HG02678 (cell line): ENCODE data around the gene OLFM4.

ENCODE experiments used
- ATAC-seq: cut with Tn5 transposase; IDR thresholded peaks from one replicate; pipeline ENCODE4 v1.9.1; 2021; ENCODE audit warnings: mild to moderate bottlenecking, moderate library complexity; ENCODE audit not compliant: unreplicated experiment

Gene OLFM4

DNA sequence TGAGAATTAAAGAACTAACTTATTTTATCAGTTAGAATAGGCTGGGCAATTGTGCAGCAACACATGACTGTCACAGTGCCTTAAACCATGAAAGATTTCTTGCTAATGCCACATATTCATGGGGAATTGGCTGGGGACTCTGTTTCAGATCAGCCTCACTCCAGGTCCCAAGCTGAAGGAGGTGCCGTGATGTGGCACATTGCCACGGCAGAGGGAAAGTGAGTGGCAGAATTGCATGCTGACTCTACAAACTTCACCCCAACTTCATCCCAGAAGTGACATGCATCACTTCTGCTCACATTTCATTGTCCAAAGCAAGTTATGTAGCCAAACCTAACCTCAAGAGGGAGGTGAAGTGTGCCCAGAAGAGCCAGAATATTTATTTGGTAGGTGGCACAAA, 37.8 kb downstream of the OLFM4 start:
- ATAC-seq: no peak

DNA sequence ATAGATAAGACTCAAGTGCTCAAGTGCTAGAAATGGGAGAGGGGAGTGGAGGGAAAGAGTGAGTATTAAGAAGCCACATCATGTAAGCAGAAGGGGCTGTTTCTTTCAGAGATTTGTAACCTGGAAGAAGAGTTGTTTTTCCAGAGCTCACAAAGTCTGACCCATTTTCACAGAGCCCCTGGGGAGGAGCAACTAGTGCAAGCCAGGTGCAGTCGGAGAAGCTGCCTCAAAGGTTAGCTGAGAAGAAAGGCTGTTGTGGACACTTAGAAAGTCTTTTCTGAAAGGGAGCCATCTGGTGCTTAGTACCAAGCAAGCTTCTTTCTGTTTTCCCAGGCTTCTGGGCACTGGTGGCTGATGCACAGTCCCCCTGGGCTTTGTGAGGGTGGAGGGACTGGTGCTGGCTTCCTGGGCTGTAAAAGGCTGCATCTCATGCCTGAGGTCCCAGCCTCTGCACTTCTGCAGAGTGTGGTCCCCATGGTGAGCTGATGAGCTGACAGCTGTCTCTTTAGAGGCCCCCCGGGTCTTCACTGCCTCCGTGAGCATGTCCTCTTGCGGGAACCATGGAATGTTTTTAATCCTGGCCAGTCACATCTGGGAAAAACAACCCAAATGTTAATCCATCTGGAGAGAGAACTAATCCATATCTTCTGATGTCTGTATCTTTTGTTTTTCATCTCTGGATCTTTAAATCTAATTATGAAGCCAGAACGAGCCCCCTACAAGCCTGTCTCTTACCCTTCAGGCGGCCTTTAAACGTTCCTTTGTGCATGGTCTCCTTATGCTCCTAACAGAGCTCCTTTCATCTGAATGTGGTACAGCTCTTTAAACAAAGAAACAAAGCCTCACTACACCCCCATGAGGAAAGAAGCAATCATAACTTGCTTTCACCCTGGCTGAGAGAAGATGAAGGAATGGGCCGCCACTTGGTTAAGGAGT, 40.2 kb downstream of the OLFM4 start:
- ATAC-seq: no peak

DNA sequence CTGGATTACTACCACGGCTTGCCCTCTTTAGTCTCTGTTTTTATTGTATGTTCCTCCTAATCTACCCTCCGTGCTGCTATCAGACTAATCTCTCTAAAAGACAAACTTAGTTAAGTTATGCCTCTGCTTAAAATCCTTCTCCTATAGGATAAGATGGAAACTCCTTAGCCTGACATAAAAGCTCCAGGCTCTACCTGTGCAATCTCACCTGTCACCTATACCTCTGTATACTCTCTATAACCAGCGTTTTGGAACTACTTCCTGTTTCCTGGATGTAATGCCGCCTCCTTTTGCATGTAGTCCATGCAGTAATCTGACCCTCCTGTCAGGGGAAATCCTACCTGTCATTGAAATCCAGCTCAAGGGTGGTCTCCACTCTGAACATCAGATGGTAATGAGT, 41.2 kb downstream of the OLFM4 start:
- ATAC-seq: no peak

DNA sequence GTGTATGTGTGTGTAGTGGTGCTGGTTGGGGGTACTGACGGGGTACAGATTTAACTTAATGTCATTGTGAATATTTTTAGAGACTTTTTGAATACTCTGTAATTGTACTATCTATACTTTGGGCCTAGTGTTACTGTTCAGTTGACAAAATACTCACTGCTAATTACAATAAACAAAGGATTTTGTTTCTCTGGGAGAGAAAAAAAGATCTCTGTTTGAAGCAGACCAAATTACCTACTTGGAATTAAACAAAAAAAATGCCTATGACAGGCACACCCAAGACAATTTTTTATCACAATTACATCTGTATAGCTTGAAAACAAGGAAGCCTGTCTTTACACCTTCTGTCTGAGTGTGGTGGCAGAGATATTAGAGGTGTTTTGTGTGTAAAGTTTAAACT, 45.1 kb downstream of the OLFM4 start:
- no peak for ATAC-seq

DNA sequence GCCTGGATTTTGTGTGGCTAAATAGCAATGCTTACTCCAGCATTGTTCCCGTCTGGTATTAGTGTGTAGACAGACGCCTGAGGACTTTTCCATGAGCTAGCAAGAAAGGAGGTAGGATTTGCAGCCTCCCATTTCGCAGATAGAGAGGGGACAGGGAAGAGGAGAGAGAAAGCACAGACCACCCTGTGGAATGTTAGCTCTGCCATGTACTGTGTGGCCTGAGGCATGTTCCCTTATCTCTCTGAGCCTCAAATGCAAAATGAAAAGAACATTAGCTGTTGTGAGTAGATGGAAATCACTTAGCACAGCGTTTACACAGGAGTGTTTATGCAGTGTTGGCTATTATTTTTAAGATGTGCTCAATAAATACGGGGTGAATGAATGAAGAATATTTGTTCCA, 45.5 kb downstream of the OLFM4 start:
- ATAC-seq: no peak

DNA sequence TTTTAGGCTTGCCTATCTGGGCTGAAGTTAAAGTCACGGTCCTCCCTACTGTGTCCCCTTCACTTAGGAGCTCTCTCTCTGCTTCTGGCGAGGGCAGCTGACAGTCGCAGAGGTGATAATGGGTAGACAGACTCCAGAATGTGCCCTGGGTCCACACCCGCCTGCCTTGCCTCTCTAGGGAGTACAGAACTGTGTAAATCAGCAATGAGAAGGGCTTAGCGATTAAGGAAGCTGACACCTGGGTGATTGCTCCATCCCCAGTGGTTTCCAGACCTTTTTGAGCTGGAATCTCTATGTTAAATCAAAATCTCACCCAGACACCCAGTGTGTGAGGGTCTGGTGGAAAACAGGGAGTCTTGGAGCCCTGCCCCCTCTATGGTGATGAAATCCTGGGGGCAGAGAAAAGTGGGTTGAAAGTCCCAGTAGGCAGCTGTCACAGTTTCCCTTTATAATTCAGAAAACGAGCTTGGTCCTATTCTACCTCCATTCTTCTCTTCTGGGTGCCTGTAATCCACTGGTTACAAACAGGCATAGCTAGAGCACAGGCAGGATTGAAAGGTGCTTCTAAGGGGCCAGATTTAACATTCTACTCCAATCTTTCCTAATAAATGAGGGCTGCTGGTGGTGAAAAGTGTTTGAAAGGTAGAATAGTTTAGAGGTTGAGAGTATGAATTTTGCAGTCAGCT, 46.9 kb downstream of the OLFM4 start:
- no peak for ATAC-seq

DNA sequence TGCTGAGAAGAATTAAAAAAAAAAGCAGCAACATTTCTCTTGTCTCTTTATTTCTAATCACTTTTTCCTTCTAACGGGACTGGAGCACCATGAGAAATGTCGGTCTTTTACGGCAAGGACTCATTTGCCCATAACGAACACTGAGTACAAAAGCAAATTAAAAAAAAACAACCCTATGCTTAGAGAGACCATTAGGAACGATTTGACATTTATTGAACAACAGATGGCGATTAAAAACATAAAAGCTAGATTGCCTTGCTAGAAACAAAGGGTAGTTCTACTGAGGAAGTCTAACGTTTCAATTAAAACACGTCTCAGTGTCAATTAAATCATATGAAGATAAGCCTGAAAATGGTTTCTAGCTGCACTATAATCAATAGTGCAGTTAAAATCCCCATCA, 51.1 kb downstream of the OLFM4 start:
- no peak for ATAC-seq

DNA sequence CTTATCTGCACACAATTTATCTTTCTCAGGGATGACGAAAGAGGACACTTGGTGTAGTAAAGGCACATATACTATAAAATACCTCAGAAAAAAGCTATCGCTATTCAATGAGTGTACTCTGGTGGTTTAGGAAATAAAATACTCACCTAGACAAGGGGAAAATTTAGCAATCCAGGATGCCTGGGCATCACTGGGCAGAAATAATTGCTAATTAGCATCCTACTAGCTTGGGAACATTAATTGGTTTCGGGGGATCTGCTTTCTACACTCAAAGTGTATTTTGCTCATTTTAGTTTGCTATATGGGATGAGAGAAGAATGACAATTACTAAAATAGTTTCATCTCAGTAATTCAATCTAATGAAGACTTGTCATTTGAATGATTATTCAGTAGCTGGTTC, 60.3 kb downstream of the OLFM4 start:
- ATAC-seq: no peak

DNA sequence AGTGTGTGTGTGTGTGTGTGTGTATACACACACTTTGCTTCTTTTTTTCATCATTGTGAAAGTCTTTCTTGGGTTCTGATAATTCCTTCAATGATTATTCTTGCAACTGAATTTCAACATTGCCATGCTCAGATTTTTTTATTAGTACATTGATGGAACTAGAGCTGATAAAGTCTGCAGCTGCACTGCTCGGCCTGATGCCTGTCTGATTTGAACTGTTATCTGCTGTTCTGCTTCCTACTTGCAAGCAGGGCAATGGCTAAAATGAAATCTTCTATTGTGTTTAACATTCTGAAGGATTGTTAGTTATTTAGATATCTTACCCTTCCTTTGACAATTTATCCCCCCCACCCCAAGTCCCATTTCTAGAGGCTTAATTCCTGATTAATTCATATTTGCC, 61.3 kb downstream of the OLFM4 start:
- no peak for ATAC-seq

DNA sequence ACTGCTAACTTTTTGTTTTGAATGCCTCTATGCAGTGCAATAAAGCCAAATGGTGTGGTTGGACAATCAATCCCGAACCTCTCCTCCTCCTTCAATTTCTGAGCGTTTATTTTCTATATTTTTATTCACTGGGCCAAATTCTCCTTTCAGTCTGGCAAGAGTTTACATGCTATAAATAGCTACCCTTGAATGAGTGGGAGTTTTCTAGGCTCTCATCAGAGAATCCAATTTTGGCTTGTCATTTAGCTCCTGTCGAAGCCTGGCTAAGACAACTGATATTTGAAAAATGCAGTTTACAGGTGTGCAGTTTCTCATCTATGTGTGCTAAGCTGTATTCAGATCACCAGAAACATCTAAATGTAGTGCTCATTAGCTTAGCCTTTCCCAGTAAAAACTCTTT, 61.8 kb downstream of the OLFM4 start:
- no peak for ATAC-seq

DNA sequence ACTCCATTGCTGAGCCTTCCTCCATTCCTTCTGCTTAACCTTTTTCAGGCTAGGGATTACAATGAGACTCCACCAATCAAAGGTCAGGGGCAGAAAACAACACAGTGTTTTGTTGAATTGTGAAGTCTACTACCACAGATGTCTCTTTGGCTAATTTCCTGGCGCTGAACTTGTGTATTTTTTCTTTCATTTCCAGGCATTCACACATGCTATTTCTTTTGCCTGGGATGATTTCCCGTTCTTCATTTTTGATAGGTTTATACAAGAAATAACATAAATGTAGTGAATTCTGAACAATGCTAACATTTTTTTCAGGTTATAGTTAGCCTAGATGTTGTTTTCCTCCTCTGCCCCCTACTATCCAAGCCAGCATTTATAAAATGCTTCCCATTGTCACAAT, 64.3 kb downstream of the OLFM4 start:
- no peak for ATAC-seq

DNA sequence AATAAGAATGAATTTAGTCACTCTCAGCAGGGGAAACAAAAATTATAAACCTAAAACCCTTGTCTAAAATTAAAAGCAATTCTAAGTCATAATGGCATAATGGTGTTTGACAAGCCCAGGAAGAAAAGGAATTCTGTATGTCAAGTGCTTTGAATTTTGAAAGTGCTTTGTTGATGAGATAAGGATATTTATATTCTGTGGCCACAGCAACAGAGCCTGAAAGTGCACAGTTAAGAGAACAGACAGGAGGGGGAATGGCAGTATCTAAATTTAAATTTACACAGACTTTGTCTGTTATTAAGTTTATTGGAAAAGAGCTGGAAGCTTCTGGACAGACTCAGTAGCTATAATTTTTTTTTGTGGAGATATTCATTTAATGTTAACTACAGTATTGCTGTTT, 69.8 kb downstream of the OLFM4 start:
- ATAC-seq: no peak

DNA sequence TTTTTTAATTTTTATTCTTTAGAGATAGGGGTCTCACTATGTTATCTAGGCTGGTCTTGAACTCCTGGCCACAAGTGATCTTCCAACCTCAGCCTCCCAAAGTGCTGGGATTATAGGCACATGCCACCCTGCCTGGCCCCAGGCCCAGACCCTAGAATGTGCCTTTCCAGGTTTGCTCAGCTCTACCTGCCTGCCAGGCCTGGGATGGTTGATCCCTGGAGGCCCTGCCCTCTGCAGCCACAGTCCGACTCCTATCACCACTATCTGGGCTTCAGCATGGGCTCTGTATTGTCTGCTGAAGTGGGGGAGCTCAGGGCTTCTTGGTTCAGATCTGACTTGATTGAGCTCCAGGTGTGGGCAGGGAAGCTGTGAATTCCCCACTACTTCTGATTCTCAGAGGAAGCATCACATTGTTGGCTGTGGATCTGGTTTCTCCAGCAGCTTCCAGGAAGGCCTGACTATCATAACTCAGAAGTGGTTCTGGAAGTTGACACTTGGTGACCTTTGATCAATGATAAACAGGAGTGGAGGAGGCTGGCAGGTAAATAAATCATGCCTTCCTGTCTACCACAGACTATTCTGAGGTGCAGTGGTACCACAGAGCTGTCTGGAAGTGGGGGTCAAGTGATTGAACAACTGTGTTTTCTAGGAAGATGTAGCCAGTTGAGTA, 71.9 kb downstream of the OLFM4 start:
- no peak for ATAC-seq
